ENCODE measurements around the gene ERVK3-1. TPM values are rescaled to one million over a fixed set of nuclear protein-coding genes. Genes with fewer than 3 reads are reported as not detected.

The ERVK3-1 gene
- polyA plus RNA-seq, 2 of the 4 experiments (the other 2 are of a cell fraction) = 109 to 142 TPM

DNA sequence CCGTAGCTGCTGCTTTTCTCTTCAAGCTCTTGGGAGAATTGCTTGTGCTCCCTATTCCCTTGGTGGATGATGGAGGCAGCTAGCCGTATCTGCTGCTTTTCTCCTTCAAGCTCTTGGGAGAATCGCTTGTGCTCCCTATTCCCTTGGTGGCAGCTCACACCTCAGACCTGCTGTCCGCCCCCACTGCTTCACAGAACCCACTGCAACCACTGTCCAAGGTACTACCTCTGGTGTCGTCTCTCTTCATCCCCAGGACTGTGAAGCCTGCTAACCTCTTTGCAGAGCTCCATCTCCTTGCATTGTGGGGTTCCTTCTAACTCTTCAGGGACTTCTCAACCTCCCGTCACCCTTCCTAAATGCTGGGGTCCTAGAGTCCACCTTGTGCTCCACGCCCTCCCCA, 4.6 kb upstream of the ERVK3-1 start:
- Histone ChIP-seq H3K27ac (no peak overlapping the region), H3K4me1 (no peaks in the 10 kb centered on the region), H3K4me3 (no peak overlapping the region), H3K4me2 (no peak overlapping the region), H3K9me3 (peaks cover 89% of the 10 kb centered on the region)
- FAIRE-seq (no peak), DNase-seq (ENCODE audit: low read depth in 1 of 2, low spot score in 1 of 2) (no peak), ATAC-seq (no peak)
- 94% methylated on average over 7 of the region's 7 CpGs for WGBS (ENCODE audit: missing lambda C conversion rate)
- ChIA-PET CTCF (interaction anchor here (0.6 to 1.3 kb wide), 5 partner anchors 9 to 47 kb away, joined by 3 to 5 read pairs (median 3); no protein-coding TSS in a partner anchor), POLR2A (no interaction called here)
- TF ChIP-seq SREBF2 (IDR thresholded peaks at IDR 0.05) (no peak), RCOR1 (IDR thresholded peaks at IDR 0.05; ENCODE audit: low read depth, low read length) (no peak), NFE2L2 (conservative IDR thresholded peaks at IDR 0.05; ENCODE audit: low read length) (no peak), HEYL (CRISPR knock-in tag; IDR thresholded peaks at IDR 0.05) (no peak), GATA3 (IDR thresholded peaks at IDR 0.05; ENCODE audit: borderline replicate concordance) (no peak), HOXA7 (CRISPR knock-in tag; IDR thresholded peaks at IDR 0.05) (no peak), ZFP36 (IDR thresholded peaks at IDR 0.05; ENCODE audit: borderline replicate concordance, partially characterized antibody) (no peak)

GRCh38 chr19:58304255-58304654, 922 bp upstream of the ERVK3-1 start:
- ATAC-seq (no peak), DNase-seq (ENCODE audit: low read depth in 1 of 2, low spot score in 1 of 2) (no peak), FAIRE-seq (no peak)
- Histone ChIP-seq H3K4me3 (no peak overlapping the region), H3K9me3 (peaks cover 66% of the 10 kb centered on the region), H3K4me2 (peak overlapping the region; percentile 63; the same call in 2 of the 3 replicates), H3K4me1 (0 out of 3 replicates have a peak, but pooled peaks cover 4% of the 10 kb centered on the region), H3K27ac (no peak overlapping the region)
- CTCF ChIA-PET = interaction anchor here (0.8 kb wide), 1 partner anchor 18 kb away, joined by 3 read pairs; no protein-coding TSS in a partner anchor
- TF ChIP-seq CHD4 (IDR thresholded peaks at IDR 0.05; ENCODE audit: borderline replicate concordance) = no peak
- TF ChIP-seq EP300 (IDR thresholded peaks at IDR 0.05) = no peak
- TF ChIP-seq CBX2 (IDR thresholded peaks at IDR 0.05; ENCODE audit: borderline replicate concordance, low read depth) = no peak
- TF ChIP-seq POLR2AphosphoS2 (conservative IDR thresholded peaks at IDR 0.05; ENCODE audit: low read length) = no peak
- TF ChIP-seq FOSL2 (IDR thresholded peaks at IDR 0.05) = no peak
- no peak for TF ChIP-seq FOSL2 (CRISPR knock-in tag; IDR thresholded peaks at IDR 0.05)
- no peak for TF ChIP-seq FOSB (CRISPR knock-in tag; IDR thresholded peaks at IDR 0.05)
- TF ChIP-seq, protein P1, sequence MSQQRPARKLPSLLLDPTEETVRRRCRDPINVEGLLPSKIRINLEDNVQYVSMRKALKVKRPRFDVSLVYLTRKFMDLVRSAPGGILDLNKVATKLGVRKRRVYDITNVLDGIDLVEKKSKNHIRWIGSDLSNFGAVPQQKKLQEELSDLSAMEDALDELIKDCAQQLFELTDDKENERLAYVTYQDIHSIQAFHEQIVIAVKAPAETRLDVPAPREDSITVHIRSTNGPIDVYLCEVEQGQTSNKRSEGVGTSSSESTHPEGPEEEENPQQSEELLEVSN (IDR thresholded peaks at IDR 0.05; ENCODE audit: borderline replicate concordance, low read depth) = no peak
- no peak for TF ChIP-seq ZSCAN20 (CRISPR knock-in tag; IDR thresholded peaks at IDR 0.05)
- TF ChIP-seq PHF8 (IDR thresholded peaks at IDR 0.05; ENCODE audit: borderline replicate concordance, low read depth) = no peak
- TF ChIP-seq, protein P2, sequence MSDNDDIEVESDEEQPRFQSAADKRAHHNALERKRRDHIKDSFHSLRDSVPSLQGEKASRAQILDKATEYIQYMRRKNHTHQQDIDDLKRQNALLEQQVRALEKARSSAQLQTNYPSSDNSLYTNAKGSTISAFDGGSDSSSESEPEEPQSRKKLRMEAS (IDR thresholded peaks at IDR 0.05) = no peak
- no peak for TF ChIP-seq NFE2L2 (conservative IDR thresholded peaks at IDR 0.05; ENCODE audit: low read length)
- no peak for TF ChIP-seq ZC3H11A (IDR thresholded peaks at IDR 0.05)
- no peak for TF ChIP-seq RAD21 (conservative IDR thresholded peaks at IDR 0.05 in 1 of 2, IDR thresholded peaks at IDR 0.05 in 1 of 2)
- TF ChIP-seq NPAS2 (CRISPR knock-in tag; IDR thresholded peaks at IDR 0.05; ENCODE audit: borderline replicate concordance) = no peak
- TF ChIP-seq, protein P3, sequence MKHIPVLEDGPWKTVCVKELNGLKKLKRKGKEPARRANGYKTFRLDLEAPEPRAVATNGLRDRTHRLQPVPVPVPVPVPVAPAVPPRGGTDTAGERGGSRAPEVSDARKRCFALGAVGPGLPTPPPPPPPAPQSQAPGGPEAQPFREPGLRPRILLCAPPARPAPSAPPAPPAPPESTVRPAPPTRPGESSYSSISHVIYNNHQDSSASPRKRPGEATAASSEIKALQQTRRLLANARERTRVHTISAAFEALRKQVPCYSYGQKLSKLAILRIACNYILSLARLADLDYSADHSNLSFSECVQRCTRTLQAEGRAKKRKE (CRISPR knock-in tag; IDR thresholded peaks at IDR 0.05; ENCODE audit: low read depth) = no peak
- TF ChIP-seq BHLHE40 (IDR thresholded peaks at IDR 0.05; ENCODE audit: low read depth, low read length) = no peak
- TF ChIP-seq KDM5A (IDR thresholded peaks at IDR 0.05) = no peak
- TF ChIP-seq RFX5 (IDR thresholded peaks at IDR 0.05) = no peak
- no peak for TF ChIP-seq CHD2 (IDR thresholded peaks at IDR 0.05; ENCODE audit: low read length, partially characterized antibody)
- no peak for TF ChIP-seq POLR2A (IDR thresholded peaks at IDR 0.05; ENCODE audit: low read length)
- POLR2A ChIA-PET = no interaction called here
- WGBS (ENCODE audit: missing lambda C conversion rate) = 90% methylated on average over 7 of the region's 7 CpGs
